RWPE1 (cell line): Measurements from ENCODE around the gene ANKRD18A.
"Not testable (repeated sequence)": the region's sequence is repeated elsewhere in the genome, so short reads cannot be mapped to it uniquely, and the experiment has no call there.

Source experiments
- CTCF ChIA-PET: fragments of 350-600 bp; sonication (Branson Sonifier 250); formaldehyde crosslinking; extraction: SDS; loops from one replicate; lab custom pipeline; 2021; lab: Yijun Ruan, JAX
- POLR2A ChIA-PET: fragments of 400-600 bp; formaldehyde crosslinking; extraction: SDS; loops from one replicate; lab custom pipeline; 2020; ENCODE audit warnings: antibody characterized with exemption; ENCODE audit not compliant: low non-redundant PET; lab: Yijun Ruan, JAX
- DNase-seq: peaks from one replicate; pipeline ENCODE4 v3.0.0; 2012; ENCODE audit warnings: low spot score
- H3K27ac ChIP-seq: fragments of 450-650 bp; 2 replicates; pipeline ENCODE4 v1.5.1; 2017
- CTCF ChIP-seq: fragments of 450-650 bp; conservative IDR thresholded peaks from 2 replicates; pipeline ENCODE4 v1.5.1; 2017; ENCODE audit warnings: low read depth, mild to moderate bottlenecking

The ANKRD18A gene

GRCh38 chr9:38553019-38553418, 67.4 kb downstream of the ANKRD18A start:
- H3K27ac ChIP-seq, CTCF ChIA-PET, DNase-seq, POLR2A ChIA-PET: not testable (repeated sequence)

GRCh38 chr9:38546497-38547163, 73.8 kb downstream of the ANKRD18A start:
- CTCF ChIA-PET, DNase-seq, POLR2A ChIA-PET, H3K27ac ChIP-seq: not testable (repeated sequence)

GRCh38 chr9:38540535-38540934, 79.9 kb downstream of the ANKRD18A start:
- CTCF ChIA-PET, DNase-seq, H3K27ac ChIP-seq, POLR2A ChIA-PET: not testable (repeated sequence)

- no peak for DNase-seq
- ChIA-PET POLR2A (no interaction called here), CTCF (no interaction called here)
- no peak overlapping the region for H3K27ac ChIP-seq
- no peak for TF ChIP-seq CTCF
Observed at GRCh38 chr9:38529317-38529716, 91.1 kb downstream of the ANKRD18A start.

GRCh38 chr9:38527503-38527902, 92.9 kb downstream of the ANKRD18A start:
- no peak for TF ChIP-seq CTCF
- no peak for DNase-seq
- POLR2A ChIA-PET = no interaction called here
- CTCF ChIA-PET = no interaction called here
- no peak overlapping the region for H3K27ac ChIP-seq

GRCh38 chr9:38526591-38526990, 93.8 kb downstream of the ANKRD18A start:
- no peak for DNase-seq
- no peak for TF ChIP-seq CTCF
- POLR2A ChIA-PET = no interaction called here
- H3K27ac ChIP-seq = no peak overlapping the region
- CTCF ChIA-PET = no interaction called here

- TF ChIP-seq CTCF = no peak
- no peak overlapping the region for H3K27ac ChIP-seq
- CTCF ChIA-PET = no interaction called here
- POLR2A ChIA-PET = no interaction called here
- no peak for DNase-seq
Observed at GRCh38 chr9:38523121-38523520, 97.3 kb downstream of the ANKRD18A start.

GRCh38 chr9:38521762-38522161, 98.6 kb downstream of the ANKRD18A start:
- no peak overlapping the region for H3K27ac ChIP-seq
- POLR2A ChIA-PET = no interaction called here
- CTCF ChIA-PET = interaction anchor here (0.6 kb wide), 1 partner anchor 455 kb away, joined by 3 read pairs; no protein-coding TSS in a partner anchor
- TF ChIP-seq CTCF = no peak
- no peak for DNase-seq
